OCI-LY1 (cell line): ENCODE measurements around the gene CDSN.

Experiments used
- H2AFZ ChIP-seq: fragments of 200-600 bp; sonication (generic), shearing (Covaris generic); 2 replicates; pipeline ENCODE4 v1.6.0; 2014; ENCODE audit warnings: antibody characterized with exemption, mild to moderate bottlenecking, low read length
- H3F3A ChIP-seq: fragments of 200-600 bp; sonication (generic), shearing (Covaris generic); 2 replicates; pipeline ENCODE4 v1.6.0; 2014; ENCODE audit warnings: mild to moderate bottlenecking, antibody characterized with exemption, low read length, moderate library complexity; ENCODE audit not compliant: insufficient read depth
- H3K27ac ChIP-seq: fragments of 200-600 bp; sonication (generic); 2 replicates; pipeline ENCODE4 v1.5.1; 2014; ENCODE audit warnings: low read length, mixed run types, mild to moderate bottlenecking, low read depth; ENCODE audit not compliant: poor library complexity, severe bottlenecking
- H3K27me3 ChIP-seq: fragments of 200-600 bp; sonication (generic); 2 replicates; pipeline ENCODE4 v1.6.0; 2014; ENCODE audit warnings: antibody characterized with exemption, mild to moderate bottlenecking, low read length, moderate library complexity; ENCODE audit not compliant: insufficient read depth
- H3K36me3 ChIP-seq: fragments of 200-600 bp; sonication (generic); 2 replicates; pipeline ENCODE4 v1.6.1; 2014; ENCODE audit warnings: mild to moderate bottlenecking, antibody characterized with exemption, low read length, moderate library complexity, mixed read lengths; ENCODE audit not compliant: insufficient read depth
- H3K4me1 ChIP-seq: fragments of 200-600 bp; sonication (generic); 2 replicates; pipeline ENCODE4 v1.5.1; 2014; ENCODE audit warnings: mild to moderate bottlenecking, low read length, moderate library complexity; ENCODE audit not compliant: insufficient read depth, severe bottlenecking
- H3K4me2 ChIP-seq: fragments of 200-600 bp; sonication (generic), shearing (Covaris generic); 2 replicates; pipeline ENCODE4 v1.6.1; 2014; ENCODE audit warnings: low read length
- H3K4me3 ChIP-seq: fragments of 200-600 bp; sonication (generic); 2 replicates; pipeline ENCODE4 v1.5.1; 2014; ENCODE audit warnings: low read length, low read depth, mild to moderate bottlenecking, mixed read lengths; ENCODE audit not compliant: poor library complexity, severe bottlenecking
- H3K79me2 ChIP-seq: fragments of 200-600 bp; shearing (Covaris generic); 2 replicates; pipeline ENCODE4 v1.6.1; 2016; ENCODE audit warnings: mixed run types, low read length, mixed read lengths; ENCODE audit not compliant: insufficient read depth
- H3K9ac ChIP-seq: fragments of 200-600 bp; sonication (generic), shearing (Covaris generic); 2 replicates; pipeline ENCODE4 v1.6.1; 2014; ENCODE audit warnings: mild to moderate bottlenecking, low read length, mixed read lengths
- H3K9me2 ChIP-seq: fragments of 200-600 bp; sonication (generic), shearing (Covaris generic); 2 replicates; pipeline ENCODE4 v1.6.1; 2014; ENCODE audit warnings: low read depth, mild to moderate bottlenecking, low read length, mixed read lengths
- H3K9me3 ChIP-seq: fragments of 200-600 bp; shearing (Covaris generic); 2 replicates; pipeline ENCODE4 v1.6.1; 2014; ENCODE audit warnings: low read length, mixed read lengths
- H4K20me1 ChIP-seq: fragments of 200-600 bp; sonication (generic), shearing (Covaris generic); 2 replicates; pipeline ENCODE4 v1.6.0; 2016; ENCODE audit warnings: mild to moderate bottlenecking, low read length; ENCODE audit not compliant: insufficient read depth
- CTCF ChIP-seq: fragments of 200-600 bp; sonication (generic), shearing (Covaris generic); IDR thresholded peaks from 2 replicates; pipeline ENCODE4 v1.5.1; 2017; ENCODE audit warnings: mild to moderate bottlenecking, antibody characterized with exemption, low read length, moderate library complexity, mixed read lengths
- EZH2 ChIP-seq: fragments of 200-600 bp; sonication (generic), shearing (Covaris generic); IDR thresholded peaks from 2 replicates; pipeline ENCODE4 v1.8.0; 2017; ENCODE audit warnings: borderline replicate concordance, mixed run types, mild to moderate bottlenecking, antibody characterized with exemption, low read length, moderate library complexity, mixed read lengths

The CDSN gene

DNA sequence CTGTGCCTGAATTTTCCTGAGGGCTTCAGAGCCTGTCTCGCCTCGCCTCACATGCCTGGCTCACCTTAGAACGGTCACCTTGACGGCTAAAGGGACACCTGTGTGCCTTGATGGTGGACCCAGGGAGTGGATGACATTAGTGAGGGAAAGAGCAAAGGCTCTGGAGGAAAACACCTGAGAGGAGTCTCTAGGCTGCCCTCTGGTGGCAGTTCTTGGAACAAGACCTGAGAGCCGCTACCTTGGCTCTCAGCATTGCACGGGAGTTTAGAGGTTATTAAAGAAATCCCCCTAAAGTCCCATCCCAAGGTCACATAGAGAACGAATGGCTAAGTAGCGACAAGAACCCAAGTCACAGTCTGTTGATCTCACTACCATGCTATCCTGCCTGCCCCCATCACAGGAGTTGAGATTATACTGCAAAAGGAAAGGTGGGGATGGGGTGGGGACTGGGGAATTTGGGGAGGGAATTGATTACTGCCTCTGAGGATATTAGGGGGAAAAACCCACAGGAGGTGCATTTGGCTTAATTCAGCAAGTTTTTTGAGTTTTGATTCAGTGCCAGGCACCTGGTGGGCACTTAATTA lies 7.9 kb upstream of the CDSN start:
- H3F3A ChIP-seq = no peaks in the 10 kb centered on the region
- no peak overlapping the region for H3K4me3 ChIP-seq
- TF ChIP-seq CTCF (peak; percentile 73), EZH2 (no peak)
- no peak overlapping the region for H3K4me2 ChIP-seq
- H3K27ac ChIP-seq = no peak overlapping the region
- no peaks in the 10 kb centered on the region for H3K9me2 ChIP-seq
- H3K9ac ChIP-seq = no peak overlapping the region
- H3K4me1 ChIP-seq = no peaks in the 10 kb centered on the region
- peaks cover 11% of the 10 kb centered on the region; the same call in 1 of the 2 replicates for H3K27me3 ChIP-seq
- H3K9me3 ChIP-seq = no peaks in the 10 kb centered on the region
- no peaks in the 10 kb centered on the region for H3K79me2 ChIP-seq
- H4K20me1 ChIP-seq = no peaks in the 10 kb centered on the region
- no peak overlapping the region for H2AFZ ChIP-seq
- H3K36me3 ChIP-seq = no peaks in the 10 kb centered on the region

GRCh38 chr6:31126396-31127175 lies 6.3 kb upstream of the CDSN start:
- Histone ChIP-seq H3K36me3 (no peaks in the 10 kb centered on the region), H3K79me2 (no peaks in the 10 kb centered on the region), H4K20me1 (no peaks in the 10 kb centered on the region), H3K27me3 (peaks cover 11% of the 10 kb centered on the region; the same call in 1 of the 2 replicates), H3K4me3 (no peak overlapping the region), H3F3A (no peaks in the 10 kb centered on the region), H3K4me1 (no peaks in the 10 kb centered on the region), H3K27ac (no peak overlapping the region), H3K9me3 (no peaks in the 10 kb centered on the region), H2AFZ (no peak overlapping the region), H3K9me2 (no peaks in the 10 kb centered on the region), H3K9ac (no peak overlapping the region), H3K4me2 (no peak overlapping the region)
- TF ChIP-seq CTCF (no peak), EZH2 (no peak)

DNA sequence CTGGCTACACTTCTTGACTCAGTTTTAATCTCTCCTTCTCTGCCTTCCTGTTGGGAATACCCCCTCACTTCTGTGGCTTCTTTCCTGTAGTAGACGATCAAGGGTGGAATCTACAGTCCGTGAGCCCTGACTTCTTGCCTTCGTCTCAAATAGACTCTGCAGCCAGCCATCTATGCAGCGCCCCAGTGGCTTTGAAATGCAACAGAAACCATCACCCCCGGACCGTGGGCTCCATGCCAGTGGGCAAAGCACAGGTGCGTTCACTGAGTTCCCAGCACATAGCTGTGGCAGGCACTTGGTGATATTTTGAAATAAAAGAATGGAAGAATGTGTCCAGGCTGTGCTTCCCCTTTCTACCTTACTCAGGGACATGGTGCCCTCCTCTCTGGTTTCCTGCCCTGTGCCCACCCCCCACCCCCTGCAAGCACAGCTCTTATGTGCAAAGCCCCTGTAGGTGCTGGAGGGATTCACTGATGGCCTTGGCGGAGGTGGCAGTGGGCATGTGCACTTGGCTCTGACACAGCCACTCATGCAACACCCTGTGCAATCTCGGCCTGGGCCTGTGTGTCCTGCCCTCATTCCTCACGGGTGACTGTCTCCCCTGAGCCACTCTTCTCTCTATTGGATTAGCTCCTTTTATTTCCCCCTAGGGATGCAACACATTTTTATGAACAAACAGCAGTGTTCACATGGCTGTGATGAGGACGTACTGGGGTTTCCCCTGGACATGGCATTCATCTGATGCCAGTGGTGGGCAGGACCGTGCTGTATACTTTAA lies 5.5 kb upstream of the CDSN start:
- H3K9ac ChIP-seq = no peak overlapping the region
- H2AFZ ChIP-seq = no peak overlapping the region
- no peak overlapping the region for H3K27ac ChIP-seq
- H3K4me3 ChIP-seq = no peak overlapping the region
- H3K79me2 ChIP-seq = no peaks in the 10 kb centered on the region
- no peaks in the 10 kb centered on the region for H3K4me1 ChIP-seq
- no peaks in the 10 kb centered on the region for H3F3A ChIP-seq
- H4K20me1 ChIP-seq = no peaks in the 10 kb centered on the region
- H3K27me3 ChIP-seq = peaks cover 11% of the 10 kb centered on the region; the same call in 1 of the 2 replicates
- H3K9me2 ChIP-seq = no peaks in the 10 kb centered on the region
- no peak overlapping the region for H3K4me2 ChIP-seq
- no peaks in the 10 kb centered on the region for H3K9me3 ChIP-seq
- TF ChIP-seq CTCF = no peak
- no peak for TF ChIP-seq EZH2
- no peaks in the 10 kb centered on the region for H3K36me3 ChIP-seq
